Urothelium cell line (cell line): ENCODE results near the gene PIGS.

Source experiments
- DNase-seq: peaks from one replicate; pipeline ENCODE4 v3.0.0; 2011; ENCODE audit warnings: low spot score, mixed read lengths
- FAIRE-seq: peaks from 2 replicates; lab custom pipeline; 2011; peaks lifted over from hg19 to GRCh38; lab: Jason Lieb, UNC

The PIGS gene

DNA sequence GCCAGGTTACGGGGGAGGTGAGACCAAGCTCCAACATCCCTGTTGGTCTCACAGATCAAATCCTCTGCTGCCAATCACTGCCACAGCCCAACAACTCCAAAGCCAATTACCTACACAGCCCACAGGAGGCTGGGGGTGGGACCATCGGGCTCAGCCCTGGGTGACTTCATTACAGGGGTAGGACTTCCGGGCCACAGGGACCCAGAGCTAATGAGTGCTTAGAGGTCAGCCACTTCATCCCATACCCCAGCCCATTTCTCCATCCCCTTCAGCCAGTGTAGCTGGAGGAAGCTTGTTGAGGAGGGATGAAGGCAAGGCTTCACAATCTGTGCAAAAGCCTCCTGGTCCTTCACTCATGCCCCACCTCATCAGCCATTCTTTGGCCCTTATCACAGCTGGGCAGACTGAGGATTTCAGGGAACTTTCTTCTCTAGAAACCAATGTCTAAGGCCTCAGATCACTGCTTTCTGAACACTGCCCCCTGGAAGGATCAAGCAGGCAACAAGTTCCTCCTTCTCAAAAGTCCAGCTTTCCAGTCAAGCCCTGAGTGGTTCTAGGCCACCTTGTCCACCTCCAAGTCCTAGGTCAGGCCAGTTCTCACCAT lies 59.4 kb downstream of the PIGS start:
- no peak for FAIRE-seq

DNA sequence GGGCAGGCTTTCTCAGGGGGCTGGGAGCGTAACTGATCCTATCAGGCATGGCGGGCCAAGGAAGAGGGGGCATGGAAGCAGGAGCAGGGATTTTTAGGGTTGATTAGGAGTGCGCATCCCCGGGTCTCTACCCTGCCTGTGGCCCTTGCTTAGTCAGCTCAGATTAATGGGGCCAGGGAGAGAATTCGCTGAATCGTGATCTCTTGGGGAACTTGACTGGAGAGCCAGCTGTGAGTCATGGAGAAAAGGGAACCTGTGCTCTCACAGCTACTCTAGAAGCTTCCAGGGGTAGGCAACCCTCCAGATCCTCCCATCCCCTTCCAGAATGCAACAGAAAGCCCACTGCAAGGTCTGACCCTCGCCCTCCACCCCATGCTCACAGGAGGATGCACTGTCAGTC lies 61.5 kb downstream of the PIGS start:
- no peak for DNase-seq
- no peak for FAIRE-seq

More for the DNA sequence above, 59.4 kb downstream of the PIGS start:
- no peak for DNase-seq

- FAIRE-seq (no peak), DNase-seq (no peak)
Measured at GRCh38 chr17:28508211-28508724, 63.1 kb downstream of the PIGS start.

GRCh38 chr17:28507567-28508203 lies 63.6 kb downstream of the PIGS start:
- DNase-seq (no peak), FAIRE-seq (no peak)

DNA sequence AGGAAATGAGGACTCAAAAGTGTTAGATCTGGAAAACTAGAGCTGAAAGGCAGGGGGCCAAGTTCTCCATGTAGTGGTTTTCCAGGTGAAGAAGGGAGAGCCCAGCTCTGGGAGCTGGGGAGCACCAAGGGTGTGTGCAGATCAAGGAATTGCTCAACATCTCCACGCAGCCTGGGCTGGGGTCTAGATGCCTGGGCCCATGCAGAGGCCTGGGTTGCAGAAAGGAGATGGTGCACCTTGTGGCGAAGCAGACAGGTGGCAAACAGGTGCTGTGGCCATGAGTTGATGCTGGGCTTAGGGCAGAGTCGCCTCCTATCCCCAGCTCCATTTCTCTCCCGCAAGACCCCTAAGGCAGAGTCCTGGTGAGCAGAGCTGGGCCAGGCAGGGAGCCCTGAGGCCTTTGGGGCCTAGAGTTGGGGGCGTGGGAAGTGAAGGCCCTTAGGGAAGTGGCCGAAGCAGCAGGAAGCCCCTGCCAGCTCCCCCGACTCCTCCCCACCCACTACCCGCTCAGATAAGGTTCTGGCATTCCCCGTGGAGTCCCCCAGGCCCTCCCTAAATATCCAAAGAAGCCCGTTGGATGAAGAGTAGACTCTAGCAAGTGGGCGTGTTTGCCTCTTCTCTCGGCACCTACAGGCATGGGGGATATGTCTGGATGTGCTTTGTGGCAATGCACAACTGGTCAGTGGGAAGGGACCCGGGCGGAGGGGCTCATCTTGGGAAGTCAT lies 64.4 kb downstream of the PIGS start:
- DNase-seq (no peak), FAIRE-seq (no peak)

- no peak for DNase-seq
- no peak for FAIRE-seq
Measured at GRCh38 chr17:28505986-28506665, 65.2 kb downstream of the PIGS start, which contains the start of gene FOXN1. FOXN1 (plus strand) TSS chr17:28506348; CDS start chr17:28523970, 17,622 bp downstream.

GRCh38 chr17:28503420-28503819 lies 67.9 kb downstream of the PIGS start:
- no peak for DNase-seq

More at GRCh38 chr17:28503420-28503819, 67.9 kb downstream of the PIGS start:
- FAIRE-seq = no peak
